Heart left ventricle (tissue), 13 donors: ENCODE data around the gene TRPM1.

ENCODE experiments used
- CTCF ChIP-seq, 12 donors: fragments of 200-600 bp; sonication (generic) in 4 of 12; IDR thresholded peaks; one replicate each; pipeline versions ENCODE4 v1.5.0 to v1.8.0; 2018 to 2022; ENCODE audit warnings: antibody characterized with exemption in 12 of 12, mild to moderate bottlenecking in 5 of 12
- POLR2A ChIP-seq, 2 donors: fragments of 450-650 bp; IDR thresholded peaks; one replicate each; pipeline ENCODE4 v1.6.1; 2017; ENCODE audit warnings: antibody characterized with exemption in 2 of 2, mild to moderate bottlenecking in 2 of 2, moderate library complexity in 2 of 2
- donor health status: ischemic (EF 13 %, LVEDD 7.1; RV severe dilation, severe dysfunction).
- donor health status: DM: no; HTN: yes; CAD: no.
- donor health status: DM: no; HTN: no; CAD: no.
- donor health status: ischemic (EF 25% LVEDD 6.9; RV normal size, moderate dysfunction).
- donor health status: ischemic (EF 25% LVEDD 5.7; RV mildly dilated, moderate dysfunction).
- donor health status: ischemic (EF 35%, LVEDD 5.7; RV mildly dilated, moderate dysfunction).
- donor health status: nonischemic (EF 11% LVEDD 7.7; RV severe dilation, severe dysfunction).
- donor health status: DM: yes; HTN: yes; CAD: no.
- donor health status: PGD.
- donor health status: ischemic (EF 29% LVEDD 5.4; RV normal size, mild dysfunction).
- donor health status: nonischemic (EF 23%, LVEDD 6.1; RV moderate dilation, normal function).

- TF ChIP-seq CTCF (IDR thresholded peaks at IDR 0.05) = no peak
- no peak for TF ChIP-seq POLR2A (IDR thresholded peaks at IDR 0.05)
Measured at GRCh38 chr15:31081588-31082250, 19.8 kb downstream of the TRPM1 start.
